A549 (cell line): ENCODE data around the gene HAAO. TPM values are rescaled to one million over a fixed set of nuclear protein-coding genes. Genes with fewer than 3 reads are reported as not detected.

Experiments
- ATAC-seq, 2 experiments: fragments of 200-7000 bp in 1 of 2; fragments of >200 bp in 1 of 2; cut with Nextera tagmentation in 1 of 2; cut with Tn5 transposase in 1 of 2; 3 replicates each; pipeline versions ENCODE4 v1.8.0 to v1.9.1; 2018 to 2020; ENCODE audit warnings: mild to moderate bottlenecking in 1 of 2, moderate library complexity in 1 of 2
- CTCF ChIA-PET: fragments of 300-600 bp; sonication (Branson Sonifier 250); formaldehyde crosslinking; extraction: SDS; loops from one replicate; lab custom pipeline; 2021; ENCODE audit warnings: antibody characterized with exemption, inconsistent platforms; lab: Yijun Ruan, JAX
- POLR2A ChIA-PET: fragments of 350-600 bp; formaldehyde crosslinking; extraction: SDS; loops from one replicate; lab custom pipeline; 2021; ENCODE audit warnings: antibody characterized with exemption, inconsistent platforms; lab: Yijun Ruan, JAX
- DNase-seq, 2 experiments: peaks; one replicate each; pipeline versions ENCODE4 v3.0.0 to v3.0.0-alpha.2; 2011 to 2016; ENCODE audit warnings: low read depth in 1 of 2, low spot score in 1 of 2
- FAIRE-seq: peaks from 2 replicates; lab custom pipeline; 2011; peaks lifted over from hg19 to GRCh38; lab: Jason Lieb, UNC
- H3K27ac ChIP-seq, 2 experiments: fragments of >200 bp; sonication (Bioruptor Twin); formaldehyde crosslinking; 3 replicates each; pipeline ENCODE4 v1.5.1; 2016 to 2017
- H3K4me1 ChIP-seq: fragments of >200 bp; sonication (Bioruptor Twin); formaldehyde crosslinking; 3 replicates; pipeline ENCODE4 v1.6.1; 2016
- H3K4me2 ChIP-seq: fragments of >200 bp; sonication (Bioruptor Twin); formaldehyde crosslinking; 3 replicates; pipeline ENCODE4 v1.6.1; 2016
- H3K4me3 ChIP-seq: fragments of >200 bp; sonication (Bioruptor Twin); formaldehyde crosslinking; 3 replicates; pipeline ENCODE4 v1.5.1; 2016
- H3K9me3 ChIP-seq: fragments of >200 bp; sonication (Bioruptor Twin); formaldehyde crosslinking; 3 replicates; pipeline ENCODE4 v1.6.1; 2016
- BCL3 ChIP-seq: fragments of >200 bp; sonication (Bioruptor Twin); formaldehyde crosslinking; IDR thresholded peaks from 3 replicates; pipeline ENCODE4 v1.6.1; 2016
- CBX2 ChIP-seq: fragments of 200-600 bp; sonication (generic); IDR thresholded peaks from 2 replicates; pipeline ENCODE4 v1.6.1; 2016; ENCODE audit warnings: low read depth, mild to moderate bottlenecking, borderline replicate concordance
- CEBPB ChIP-seq, 2 experiments: fragments of >200 bp in 1 of 2; sonication (Bioruptor Twin) in 1 of 2; formaldehyde crosslinking in 1 of 2; IDR thresholded peaks; 2 replicates each; pipeline ENCODE4 v1.6.1; 2012 to 2016
- CHD4 ChIP-seq: fragments of 200-600 bp; sonication (generic); IDR thresholded peaks from 2 replicates; pipeline ENCODE4 v1.6.1; 2016; ENCODE audit warnings: antibody characterized with exemption, mild to moderate bottlenecking, borderline replicate concordance
- CTCF ChIP-seq: fragments of >200 bp; sonication (Bioruptor Twin); formaldehyde crosslinking; IDR thresholded peaks from 3 replicates; pipeline ENCODE4 v1.5.1; 2016
- EP300 ChIP-seq, 2 experiments: fragments of >200 bp; sonication (Bioruptor Twin); formaldehyde crosslinking; IDR thresholded peaks; 2 replicates in 1 of 2; 3 replicates in 1 of 2; pipeline ENCODE4 v1.6.1; 2016 to 2017
- FOSL2 ChIP-seq, 2 experiments: fragments of 450-650 bp in 1 of 2; fragments of >200 bp in 1 of 2; sonication (Bioruptor Twin) in 1 of 2; formaldehyde crosslinking; IDR thresholded peaks; 2 replicates each; pipeline versions ENCODE4 v1.5.0 to v1.6.1; 2016 to 2020; ENCODE audit warnings: mild to moderate bottlenecking in 1 of 2, moderate library complexity in 1 of 2
- GATA3 ChIP-seq: IDR thresholded peaks from 2 replicates; pipeline ENCODE4 v1.6.1; 2012; ENCODE audit warnings: borderline replicate concordance
- HES2 ChIP-seq: fragments of >200 bp; sonication (Bioruptor Twin); formaldehyde crosslinking; IDR thresholded peaks from 2 replicates; pipeline ENCODE4 v1.6.1; 2016
- HMGXB4 ChIP-seq: fragments of 250-450 bp; sonication (Bioruptor Pico); IDR thresholded peaks from 2 replicates; pipeline ENCODE4 v1.5.0; 2021; ENCODE audit warnings: mild to moderate bottlenecking, moderate library complexity, borderline replicate concordance
- HOXB5 ChIP-seq: fragments of 250-450 bp; sonication (Bioruptor Pico); IDR thresholded peaks from 2 replicates; pipeline ENCODE4 v1.5.0; 2020; ENCODE audit warnings: mild to moderate bottlenecking, moderate library complexity
- JUN ChIP-seq, 2 experiments: fragments of >200 bp; sonication (Bioruptor Twin); formaldehyde crosslinking; IDR thresholded peaks; 2 replicates in 1 of 2; 3 replicates in 1 of 2; pipeline ENCODE4 v1.6.1; 2016 to 2017
- JUNB ChIP-seq: fragments of >200 bp; sonication (Bioruptor Twin); formaldehyde crosslinking; IDR thresholded peaks from 2 replicates; pipeline ENCODE4 v1.6.1; 2016
- KDM1A ChIP-seq: fragments of 200-600 bp; sonication (generic); IDR thresholded peaks from 2 replicates; pipeline ENCODE4 v1.6.1; 2016; ENCODE audit warnings: low read depth, mild to moderate bottlenecking
- MAFK ChIP-seq: fragments of 450-650 bp; IDR thresholded peaks from 2 replicates; pipeline ENCODE4 v1.6.1; 2014; ENCODE audit not compliant: partially characterized antibody
- MAX ChIP-seq: IDR thresholded peaks from 2 replicates; pipeline ENCODE4 v1.6.1; 2012
- NR3C1 ChIP-seq: fragments of >200 bp; sonication (Bioruptor Twin); formaldehyde crosslinking; IDR thresholded peaks from 3 replicates; pipeline ENCODE4 v1.6.1; 2017
- PBX3 ChIP-seq: IDR thresholded peaks from 2 replicates; pipeline ENCODE4 v1.6.1; 2012
- RAD21 ChIP-seq, 2 experiments: fragments of >200 bp in 1 of 2; sonication (Bioruptor Twin) in 1 of 2; formaldehyde crosslinking in 1 of 2; IDR thresholded peaks in 1 of 2; conservative IDR thresholded peaks in 1 of 2; 2 replicates in 1 of 2; 3 replicates in 1 of 2; pipeline ENCODE4 v1.6.1; 2012 to 2018; ENCODE audit warnings: inconsistent platforms in 1 of 2
- RCOR1 ChIP-seq: fragments of 150-350 bp; IDR thresholded peaks from 2 replicates; pipeline ENCODE4 v1.6.1; 2014; ENCODE audit warnings: antibody characterized with exemption, low read length, low read depth
- SREBF2 ChIP-seq: fragments of 450-650 bp; IDR thresholded peaks from 2 replicates; pipeline ENCODE4 v1.6.1; 2014; ENCODE audit warnings: mild to moderate bottlenecking, moderate library complexity
- USF2 ChIP-seq: fragments of 450-650 bp; IDR thresholded peaks from 2 replicates; pipeline ENCODE4 v1.6.1; 2014; ENCODE audit warnings: antibody characterized with exemption
- ZC3H11A ChIP-seq: fragments of 450-650 bp; IDR thresholded peaks from 2 replicates; pipeline ENCODE4 v1.6.1; 2014; ENCODE audit warnings: antibody characterized with exemption, mild to moderate bottlenecking
- ZFP36 ChIP-seq: fragments of 450-650 bp; IDR thresholded peaks from 2 replicates; pipeline ENCODE4 v1.6.1; 2014; ENCODE audit warnings: borderline replicate concordance; ENCODE audit not compliant: partially characterized antibody
- WGBS: methylation state at CpG from one replicate; pipeline ENCODE4 v1.1.6; 2017; ENCODE audit errors: missing lambda C conversion rate; 5-methylcytosine and 5-hydroxymethylcytosine counted together
- polyA plus RNA-seq, 4 experiments: library from polyadenylated mRNA; depleted of rRNA in 3 of 4; stranded (reverse); fragments of >200 nt; fragmentation: RNase III in 1 of 4; extraction: RNeasy Plus Mini Kit Qiagen cat#74134 plus additional on column Dnase treatment in 1 of 4; gene quantifications; 2 replicates in 3 of 4; 3 replicates in 1 of 4; pipeline ENCODE4 v1.2.3, GENCODE V29; 2011 to 2017

HAAO gene
- polyA plus RNA-seq, 2 of the 4 experiments (the other 2 are of a cell fraction), result not detected

- no peak for TF ChIP-seq CTCF
- TF ChIP-seq ZFP36, result no peak
- no peak for TF ChIP-seq USF2
- no peak for TF ChIP-seq NR3C1
These were observed 45.8 kb upstream of the HAAO start (continued) for GRCh38 chr2:42838133-42838532.

- peaks cover 4% of the 10 kb centered on the region; the same call in 1 of the 3 replicates for H3K9me3 ChIP-seq
- TF ChIP-seq EP300 (IDR thresholded peaks at IDR 0.05) (peak; percentile 76 to 77; a peak in 4 of 5 replicates), HOXB5 (no peak), CEBPB (IDR thresholded peaks at IDR 0.05) (peak; percentile 92 to 96), FOSL2 (IDR thresholded peaks at IDR 0.05) (peak; percentile 84), FOSL2 (CRISPR knock-in tag; IDR thresholded peaks at IDR 0.05) (peak; percentile 84), KDM1A (no peak), MAFK (peak; percentile 63), CBX2 (no peak), BCL3 (peak; percentile 61; the same call in 1 of the 3 replicates), HES2 (peak; percentile 87), ZC3H11A (no peak), RCOR1 (no peak), MAX (no peak), USF2 (no peak), GATA3 (peak; percentile 33; the same call in 1 of the 2 replicates), RAD21 (conservative IDR thresholded peaks at IDR 0.05 in 1 of 2, IDR thresholded peaks at IDR 0.05 in 1 of 2) (0 out of 5 replicates have a peak, but pooled peaks of 1 of the 2 experiments have one; percentile 20), JUN (IDR thresholded peaks at IDR 0.05) (peak; percentile 69 to 79; a peak in 3 of 5 replicates), CHD4 (0 out of 2 replicates have a peak, but pooled peaks have one; percentile 24), HMGXB4 (CRISPR knock-in tag) (no peak), SREBF2 (no peak), PBX3 (no peak), JUNB (peak; percentile 91)
- no peak for FAIRE-seq
- peak; percentile 66 to 91 for DNase-seq
- H3K4me1 ChIP-seq, result peaks cover 16% of the 10 kb centered on the region
- ChIA-PET CTCF (interaction anchor here (0.6 to 9.2 kb wide), 11 partner anchors 8 to 707 kb away, joined by 3 to 82 read pairs (median 3); partner anchors contain the start of gene ZFP36L2), POLR2A (interaction anchor here (1.0 to 1.1 kb wide), 2 partner anchors 25 to 391 kb away, joined by 3 to 4 read pairs; partner anchors contain the start of gene ZFP36L2)
- H3K27ac ChIP-seq, result peak overlapping the region; percentile 65 to 78
- 67% methylated on average over 5 of the region's 5 CpGs for WGBS
- peak; percentile 80 to 91 for ATAC-seq
- peak overlapping the region; percentile 41 for H3K4me2 ChIP-seq
- no peak overlapping the region for H3K4me3 ChIP-seq
These were observed 43.4 kb upstream of the HAAO start for GRCh38 chr2:42835577-42836371.
